Measurements from ENCODE around the gene HAUS7. TPM values are rescaled to one million over a fixed set of nuclear protein-coding genes. Genes with fewer than 3 reads are reported as not detected.

Gene HAUS7
- total and polyA plus RNA-seq, 4 donors = 11.3 to 42.9 (median 28.0) TPM

DNA sequence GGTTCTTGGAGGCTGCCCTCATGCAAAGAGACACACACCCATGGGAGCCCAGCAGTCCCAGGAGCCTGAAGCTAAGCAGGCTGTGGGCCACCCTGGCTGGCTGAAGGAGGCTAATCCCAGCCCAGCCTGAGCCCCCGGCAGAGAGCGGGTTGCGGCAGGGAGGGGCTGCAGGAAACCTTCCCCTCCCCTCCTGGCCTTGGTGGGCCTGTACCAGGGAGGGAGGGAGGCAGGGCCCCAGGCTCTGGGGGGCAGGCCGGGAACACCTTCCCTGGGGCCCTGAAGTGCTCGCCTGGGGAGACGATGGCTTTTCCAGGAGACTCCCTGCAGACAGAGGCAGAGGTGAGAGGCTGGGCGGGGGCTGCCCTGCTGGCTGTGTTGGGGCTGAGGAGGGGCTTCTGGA is 28.1 kb upstream of the HAUS7 start:
- no peaks in the 10 kb centered on the region for H3K9me3 ChIP-seq (ENCODE audit: control insufficient read depth in 4 of 4, insufficient read depth in 3 of 4, low read length in 3 of 4)
- no peak overlapping the region for H3K4me3 ChIP-seq
- H3K4me1 ChIP-seq (ENCODE audit: control insufficient read depth in 5 of 5, insufficient read depth in 5 of 5, low read length in 5 of 5) = peaks cover 0 to 13% (median 3%) of the 10 kb centered on the region in 5 donors
- H3K27ac ChIP-seq (ENCODE audit: low read depth in 1 of 2, low read length in 1 of 2) = no peak overlapping the region
- no peaks in the 10 kb centered on the region for H3K36me3 ChIP-seq (ENCODE audit: control insufficient read depth in 4 of 4, insufficient read depth in 4 of 4, low read length in 4 of 4)
- DNase-seq (no peak), ATAC-seq (ENCODE audit: insufficient read depth, low FRiP score) (no peak)
- H3K27me3 ChIP-seq (ENCODE audit: control insufficient read depth in 3 of 3, insufficient read depth in 3 of 3, low read length in 2 of 3) = no peaks in the 10 kb centered on the region
- 78 to 100% methylated on average over 5 to 7 of the region's 7 CpGs for WGBS, 2 donors
- TF ChIP-seq, protein P1, sequence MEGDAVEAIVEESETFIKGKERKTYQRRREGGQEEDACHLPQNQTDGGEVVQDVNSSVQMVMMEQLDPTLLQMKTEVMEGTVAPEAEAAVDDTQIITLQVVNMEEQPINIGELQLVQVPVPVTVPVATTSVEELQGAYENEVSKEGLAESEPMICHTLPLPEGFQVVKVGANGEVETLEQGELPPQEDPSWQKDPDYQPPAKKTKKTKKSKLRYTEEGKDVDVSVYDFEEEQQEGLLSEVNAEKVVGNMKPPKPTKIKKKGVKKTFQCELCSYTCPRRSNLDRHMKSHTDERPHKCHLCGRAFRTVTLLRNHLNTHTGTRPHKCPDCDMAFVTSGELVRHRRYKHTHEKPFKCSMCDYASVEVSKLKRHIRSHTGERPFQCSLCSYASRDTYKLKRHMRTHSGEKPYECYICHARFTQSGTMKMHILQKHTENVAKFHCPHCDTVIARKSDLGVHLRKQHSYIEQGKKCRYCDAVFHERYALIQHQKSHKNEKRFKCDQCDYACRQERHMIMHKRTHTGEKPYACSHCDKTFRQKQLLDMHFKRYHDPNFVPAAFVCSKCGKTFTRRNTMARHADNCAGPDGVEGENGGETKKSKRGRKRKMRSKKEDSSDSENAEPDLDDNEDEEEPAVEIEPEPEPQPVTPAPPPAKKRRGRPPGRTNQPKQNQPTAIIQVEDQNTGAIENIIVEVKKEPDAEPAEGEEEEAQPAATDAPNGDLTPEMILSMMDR (IDR thresholded peaks at IDR 0.05; ENCODE audit: control extremely low read depth, extremely low read depth) = no peak
- H3K9ac ChIP-seq (ENCODE audit: insufficient read depth in 1 of 2, low read length in 2 of 2) = no peak overlapping the region

DNA sequence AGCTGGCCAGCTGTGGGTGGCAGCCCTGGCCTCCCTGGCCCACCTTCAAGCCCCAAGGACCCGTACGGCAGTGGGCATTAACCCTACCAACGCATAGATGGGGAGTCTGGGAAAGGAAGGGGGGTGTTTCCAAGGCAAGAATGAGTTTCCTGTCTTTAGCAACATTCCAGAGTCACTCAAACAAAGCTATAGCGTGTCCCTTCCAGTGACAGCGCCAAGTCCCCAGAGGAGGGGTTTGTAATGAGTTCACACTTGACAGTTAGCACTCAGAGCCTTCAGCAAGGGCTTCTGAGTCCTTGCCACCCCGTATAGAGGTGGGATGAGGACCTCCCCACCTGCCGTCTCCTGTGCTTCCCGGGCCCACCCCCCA is 26.2 kb upstream of the HAUS7 start:
- 47 to 57% methylated on average over 8 of the region's 8 CpGs for WGBS, 2 donors
- DNase-seq (peak in 2 of 3 donors; percentile 38 to 57), ATAC-seq (ENCODE audit: insufficient read depth, low FRiP score) (no peak)
- Histone ChIP-seq H3K9me3 (ENCODE audit: control insufficient read depth in 4 of 4, insufficient read depth in 3 of 4, low read length in 3 of 4) (no peaks in the 10 kb centered on the region), H3K4me3 (no peak overlapping the region), H3K4me1 (ENCODE audit: control insufficient read depth in 5 of 5, insufficient read depth in 5 of 5, low read length in 5 of 5) (peaks cover 0 to 28% (median 4%) of the 10 kb centered on the region in 5 donors), H3K36me3 (ENCODE audit: control insufficient read depth in 4 of 4, insufficient read depth in 4 of 4, low read length in 4 of 4) (no peaks in the 10 kb centered on the region), H3K27ac (ENCODE audit: low read depth in 1 of 2, low read length in 1 of 2) (no peak overlapping the region), H3K27me3 (ENCODE audit: control insufficient read depth in 3 of 3, insufficient read depth in 3 of 3, low read length in 2 of 3) (no peaks in the 10 kb centered on the region), H3K9ac (ENCODE audit: insufficient read depth in 1 of 2, low read length in 2 of 2) (no peak overlapping the region)
- TF ChIP-seq, protein P1 (IDR thresholded peaks at IDR 0.05; ENCODE audit: control extremely low read depth, extremely low read depth) = no peak

DNA sequence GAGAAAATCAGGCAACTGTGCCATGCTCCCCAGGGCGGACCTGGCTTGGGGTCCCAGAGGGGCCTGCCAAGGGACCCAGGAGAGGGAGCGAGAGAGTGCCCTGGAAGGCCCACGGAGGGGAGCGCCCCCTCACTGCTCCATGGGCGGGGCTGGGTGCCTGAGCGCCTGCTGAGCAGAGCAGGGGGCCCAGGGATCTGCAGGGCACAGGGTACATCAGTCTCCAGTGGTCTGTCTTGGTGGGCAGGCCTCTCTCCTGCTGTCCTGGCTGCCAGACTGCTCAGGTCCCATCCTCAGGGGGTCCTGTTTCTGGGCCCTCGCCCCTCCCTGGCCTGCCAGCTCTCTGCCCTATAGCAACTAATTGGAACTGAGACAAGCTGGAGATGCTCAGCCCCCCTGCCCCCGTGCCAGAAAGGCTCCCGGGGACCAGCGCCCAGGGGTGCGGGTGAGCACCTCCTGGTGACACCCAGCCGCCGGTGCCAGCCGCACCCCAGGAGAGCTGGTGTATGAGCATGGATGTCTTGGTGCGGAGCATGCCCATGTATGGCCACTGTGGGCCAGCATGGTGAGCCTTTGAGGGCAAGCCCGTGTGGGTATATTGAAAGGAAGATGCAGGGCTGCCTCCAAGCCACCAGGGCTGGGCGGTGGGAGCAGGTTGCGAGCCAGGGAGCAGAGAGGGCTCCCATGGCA is 25.7 kb upstream of the HAUS7 start:
- Histone ChIP-seq H3K9me3 (ENCODE audit: control insufficient read depth in 4 of 4, insufficient read depth in 3 of 4, low read length in 3 of 4) (no peaks in the 10 kb centered on the region), H3K27ac (ENCODE audit: low read depth in 1 of 2, low read length in 1 of 2) (no peak overlapping the region), H3K27me3 (ENCODE audit: control insufficient read depth in 3 of 3, insufficient read depth in 3 of 3, low read length in 2 of 3) (no peaks in the 10 kb centered on the region), H3K4me1 (ENCODE audit: control insufficient read depth in 5 of 5, insufficient read depth in 5 of 5, low read length in 5 of 5) (peaks cover 0 to 33% (median 8%) of the 10 kb centered on the region in 5 donors), H3K4me3 (no peak overlapping the region), H3K9ac (ENCODE audit: insufficient read depth in 1 of 2, low read length in 2 of 2) (no peak overlapping the region), H3K36me3 (ENCODE audit: control insufficient read depth in 4 of 4, insufficient read depth in 4 of 4, low read length in 4 of 4) (no peaks in the 10 kb centered on the region)
- 72 to 75% methylated on average over 8 to 18 of the region's 18 CpGs for WGBS, 2 donors
- ATAC-seq (ENCODE audit: insufficient read depth, low FRiP score) = no peak
- TF ChIP-seq, protein P1 (IDR thresholded peaks at IDR 0.05; ENCODE audit: control extremely low read depth, extremely low read depth) = no peak
- no peak for DNase-seq

DNA sequence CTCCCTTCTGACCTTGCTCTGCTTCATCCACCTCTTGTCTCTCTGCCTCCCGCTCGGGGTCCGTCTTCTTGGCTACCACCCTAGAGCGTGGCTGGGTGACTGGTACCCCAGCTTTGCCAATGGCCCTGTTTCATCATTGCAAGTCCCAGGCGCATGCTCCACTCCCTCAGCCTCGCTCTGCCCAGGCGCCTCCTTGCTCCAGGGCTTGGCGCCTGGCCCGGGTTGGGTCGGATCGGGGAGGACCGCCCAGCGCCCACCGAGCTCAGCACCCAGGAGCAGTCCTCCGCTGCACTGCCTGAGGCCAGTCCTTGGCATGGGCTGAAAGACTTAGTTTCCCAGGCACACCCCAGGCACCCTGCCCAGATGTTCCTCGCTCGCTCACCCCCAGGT is 25.0 kb upstream of the HAUS7 start:
- H3K27ac ChIP-seq (ENCODE audit: low read depth in 1 of 2, low read length in 1 of 2) = peak overlapping the region in 1 of 2 donors; percentile 8
- H3K4me3 ChIP-seq = peak overlapping the region; percentile 4
- H3K4me1 ChIP-seq (ENCODE audit: control insufficient read depth in 5 of 5, insufficient read depth in 5 of 5, low read length in 5 of 5) = peaks cover 0 to 40% (median 8%) of the 10 kb centered on the region in 5 donors
- H3K27me3 ChIP-seq (ENCODE audit: control insufficient read depth in 3 of 3, insufficient read depth in 3 of 3, low read length in 2 of 3) = no peaks in the 10 kb centered on the region
- H3K9me3 ChIP-seq (ENCODE audit: control insufficient read depth in 4 of 4, insufficient read depth in 3 of 4, low read length in 3 of 4) = no peaks in the 10 kb centered on the region
- TF ChIP-seq, protein P1 (IDR thresholded peaks at IDR 0.05; ENCODE audit: control extremely low read depth, extremely low read depth) = no peak
- no peak overlapping the region for H3K9ac ChIP-seq (ENCODE audit: insufficient read depth in 1 of 2, low read length in 2 of 2)
- no peak for ATAC-seq (ENCODE audit: insufficient read depth, low FRiP score)
- WGBS, 2 donors = 32 to 56% methylated on average over 17 of the region's 17 CpGs
- H3K36me3 ChIP-seq (ENCODE audit: control insufficient read depth in 4 of 4, insufficient read depth in 4 of 4, low read length in 4 of 4) = no peaks in the 10 kb centered on the region
- peak in 2 of 3 donors; percentile 66 to 68 for DNase-seq

Measured in lung (tissue), 12 donors.